Adipocyte (in vitro differentiated cells): ENCODE results near the gene LRRC26.
A peak's percentile ranks its signal among the peaks of the same experiment; 100 is the strongest.

Experiments used
- DNase-seq: peaks from one replicate; pipeline ENCODE4 v3.0.0-alpha.2; 2015; ENCODE audit warnings: low read depth
- H3K27me3 ChIP-seq: replicated peaks from 2 replicates; pipeline ENCODE4 v1.7.0; 2013; ENCODE audit warnings: mild to moderate bottlenecking, low read length, moderate library complexity; ENCODE audit not compliant: control insufficient read depth, insufficient read depth
- H3K36me3 ChIP-seq: 2 replicates; pipeline ENCODE4 v1.7.0; 2013; ENCODE audit warnings: low read length, mild to moderate bottlenecking, moderate library complexity; ENCODE audit not compliant: control insufficient read depth, insufficient read depth, severe bottlenecking
- H3K4me1 ChIP-seq: 2 replicates; pipeline ENCODE4 v1.7.0; 2013; ENCODE audit warnings: mild to moderate bottlenecking, low read length, moderate library complexity; ENCODE audit not compliant: control insufficient read depth, insufficient read depth
- H3K4me3 ChIP-seq: 2 replicates; pipeline ENCODE4 v1.7.0; 2013; ENCODE audit warnings: mild to moderate bottlenecking, low read length, moderate library complexity
- H3K9ac ChIP-seq: 2 replicates; pipeline ENCODE4 v1.7.0; 2013; ENCODE audit warnings: mild to moderate bottlenecking, low read length, moderate library complexity
- H3K9me3 ChIP-seq: 2 replicates; pipeline ENCODE4 v1.7.0; 2013; ENCODE audit warnings: mild to moderate bottlenecking, low read length, moderate library complexity; ENCODE audit not compliant: control insufficient read depth

Gene LRRC26

GRCh38 chr9:137145731-137146526 lies 23.9 kb downstream of the LRRC26 start:
- no peak for DNase-seq
- no peak overlapping the region for H3K4me3 ChIP-seq
- H3K9me3 ChIP-seq, result no peaks in the 10 kb centered on the region
- H3K27me3 ChIP-seq, result peaks cover 38% of the 10 kb centered on the region
- no peaks in the 10 kb centered on the region for H3K4me1 ChIP-seq
- no peak overlapping the region for H3K9ac ChIP-seq
- no peaks in the 10 kb centered on the region for H3K36me3 ChIP-seq

- Histone ChIP-seq H3K9me3 (no peaks in the 10 kb centered on the region), H3K36me3 (no peaks in the 10 kb centered on the region), H3K4me1 (no peaks in the 10 kb centered on the region), H3K4me3 (no peak overlapping the region), H3K27me3 (peaks cover 54% of the 10 kb centered on the region), H3K9ac (no peak overlapping the region)
- no peak for DNase-seq
Measured at GRCh38 chr9:137143459-137143858, 26.4 kb downstream of the LRRC26 start.

- H3K4me1 ChIP-seq, result no peaks in the 10 kb centered on the region
- no peak for DNase-seq
- H3K4me3 ChIP-seq, result no peak overlapping the region
- no peak overlapping the region for H3K9ac ChIP-seq
- peaks cover 55% of the 10 kb centered on the region for H3K27me3 ChIP-seq
- no peaks in the 10 kb centered on the region for H3K9me3 ChIP-seq
- no peaks in the 10 kb centered on the region for H3K36me3 ChIP-seq
Measured at GRCh38 chr9:137141976-137142936, 27.6 kb downstream of the LRRC26 start.

GRCh38 chr9:137141050-137141810 lies 28.6 kb downstream of the LRRC26 start:
- H3K27me3 ChIP-seq, result peaks cover 54% of the 10 kb centered on the region
- H3K9ac ChIP-seq, result no peak overlapping the region
- DNase-seq, result no peak
- H3K36me3 ChIP-seq, result no peaks in the 10 kb centered on the region
- H3K4me1 ChIP-seq, result no peaks in the 10 kb centered on the region
- no peak overlapping the region for H3K4me3 ChIP-seq
- no peaks in the 10 kb centered on the region for H3K9me3 ChIP-seq

GRCh38 chr9:137140151-137141012 lies 29.5 kb downstream of the LRRC26 start:
- no peak for DNase-seq
- Histone ChIP-seq H3K4me1 (no peaks in the 10 kb centered on the region), H3K9ac (no peak overlapping the region), H3K9me3 (no peaks in the 10 kb centered on the region), H3K4me3 (no peak overlapping the region), H3K36me3 (no peaks in the 10 kb centered on the region), H3K27me3 (peaks cover 59% of the 10 kb centered on the region)

- no peak for DNase-seq
- no peak overlapping the region for H3K4me3 ChIP-seq
Measured at GRCh38 chr9:137139468-137140150, 30.2 kb downstream of the LRRC26 start.

GRCh38 chr9:137138722-137139467 lies 31.0 kb downstream of the LRRC26 start, which contains the start of gene GRIN1:
GRIN1 (plus strand) TSS chr9:137139154; CDS start chr9:137139487, 333 bp downstream.
- Histone ChIP-seq H3K4me3 (peak within 1 kb of the TSS; percentile 44), H3K36me3 (no peaks in the 10 kb centered on the region), H3K9me3 (no peaks in the 10 kb centered on the region), H3K27me3 (peaks cover 59% of the 10 kb centered on the region), H3K4me1 (no peaks in the 10 kb centered on the region), H3K9ac (no peak within 1 kb of the TSS)
- peak; percentile 76 for DNase-seq

More at GRCh38 chr9:137139468-137140150, 30.2 kb downstream of the LRRC26 start:
- peaks cover 59% of the 10 kb centered on the region for H3K27me3 ChIP-seq
- no peak overlapping the region for H3K9ac ChIP-seq
- no peaks in the 10 kb centered on the region for H3K4me1 ChIP-seq
- H3K9me3 ChIP-seq, result no peaks in the 10 kb centered on the region
- no peaks in the 10 kb centered on the region for H3K36me3 ChIP-seq

- no peaks in the 10 kb centered on the region for H3K36me3 ChIP-seq
- H3K9me3 ChIP-seq, result no peaks in the 10 kb centered on the region
- no peak overlapping the region for H3K4me3 ChIP-seq
- no peak for DNase-seq
- H3K4me1 ChIP-seq, result no peaks in the 10 kb centered on the region
- no peak overlapping the region for H3K9ac ChIP-seq
- peaks cover 54% of the 10 kb centered on the region for H3K27me3 ChIP-seq
Measured at GRCh38 chr9:137138058-137138721, 31.7 kb downstream of the LRRC26 start.

- H3K27me3 ChIP-seq, result peaks cover 45% of the 10 kb centered on the region
- H3K9me3 ChIP-seq, result no peaks in the 10 kb centered on the region
- H3K36me3 ChIP-seq, result no peaks in the 10 kb centered on the region
- DNase-seq, result no peak
- no peaks in the 10 kb centered on the region for H3K4me1 ChIP-seq
- no peak overlapping the region for H3K4me3 ChIP-seq
- H3K9ac ChIP-seq, result no peak overlapping the region
Measured at GRCh38 chr9:137136881-137137607, 32.8 kb downstream of the LRRC26 start.
